ENCODE measurements around the gene ATAT1. TPM values are rescaled to one million over a fixed set of nuclear protein-coding genes. Genes with fewer than 3 reads are reported as not detected.
A peak's percentile ranks its signal among the peaks of the same experiment; 100 is the strongest.

Gene ATAT1
- total and polyA plus RNA-seq, 2 experiments from 2014 or later: 12.8 to 23.0 TPM

GRCh38 chr6:30599625-30600324, 26.9 kb upstream of the ATAT1 start:
- Mint-ChIP-seq H3K4me1 (no peaks in the 10 kb centered on the region; the same call in 2 of the 3 replicates), H3K4me3 (no peak overlapping the region), H3K36me3 (ENCODE audit: low read depth) (peaks cover 65% of the 10 kb centered on the region), H3K9me3 (no peaks in the 10 kb centered on the region), H3K27me3 (ENCODE audit: insufficient read depth, low read depth, poor library complexity) (peaks cover 10% of the 10 kb centered on the region), H3K27ac (no peak overlapping the region)
- TF ChIP-seq JUNB (IDR thresholded peaks at IDR 0.05; ENCODE audit: unreplicated experiment) (no peak), POLR2AphosphoS5 (IDR thresholded peaks at IDR 0.05; ENCODE audit: low read depth) (0 out of 2 replicates have a peak, but pooled peaks have one; percentile 16), STAT1 (IDR thresholded peaks at IDR 0.05; ENCODE audit: unreplicated experiment) (no peak)
- ATAC-seq: no peak
- H2AFZ ChIP-seq: no peak overlapping the region
- H3K4me3 ChIP-seq: no peak overlapping the region
- H3K4me2 ChIP-seq: no peak overlapping the region
- no peaks in the 10 kb centered on the region for H3K9me2 ChIP-seq (ENCODE audit: insufficient read depth)
- no peak for DNase-seq (ENCODE audit: low spot score)
- peaks cover 15% of the 10 kb centered on the region for H4K20me1 ChIP-seq (replicated peaks; ENCODE audit: insufficient read depth)
- no peaks in the 10 kb centered on the region for H3K4me1 ChIP-seq (ENCODE audit: insufficient read depth)
- no peaks in the 10 kb centered on the region for H3K27me3 ChIP-seq (ENCODE audit: insufficient read depth)
- H3F3A ChIP-seq (replicated peaks; ENCODE audit: low read depth): peaks cover 69% of the 10 kb centered on the region
- no peaks in the 10 kb centered on the region for H3K79me2 ChIP-seq (replicated peaks; ENCODE audit: insufficient read depth)
- H3K27ac ChIP-seq (ENCODE audit: low read depth): 0 out of 2 replicates have a peak overlapping the region, but pooled peaks have one; percentile 45
- H3K36me3 ChIP-seq (ENCODE audit: insufficient read depth): peaks cover 30% of the 10 kb centered on the region

- Mint-ChIP-seq H3K27ac (no peak overlapping the region), H3K36me3 (ENCODE audit: low read depth) (peaks cover 68% of the 10 kb centered on the region), H3K9me3 (no peaks in the 10 kb centered on the region), H3K4me1 (no peaks in the 10 kb centered on the region; the same call in 2 of the 3 replicates), H3K27me3 (ENCODE audit: insufficient read depth, low read depth, poor library complexity) (peaks cover 10% of the 10 kb centered on the region), H3K4me3 (no peak overlapping the region; the same call in 2 of the 3 replicates)
- H3F3A ChIP-seq (replicated peaks; ENCODE audit: low read depth): peaks cover 70% of the 10 kb centered on the region
- no peaks in the 10 kb centered on the region for H3K79me2 ChIP-seq (replicated peaks; ENCODE audit: insufficient read depth)
- H3K4me2 ChIP-seq: no peak overlapping the region
- ATAC-seq (no peak), DNase-seq (ENCODE audit: low spot score) (no peak)
- peaks cover 22% of the 10 kb centered on the region for H4K20me1 ChIP-seq (replicated peaks; ENCODE audit: insufficient read depth)
- peaks cover 37% of the 10 kb centered on the region for H3K36me3 ChIP-seq (ENCODE audit: insufficient read depth)
- no peaks in the 10 kb centered on the region for H3K4me1 ChIP-seq (ENCODE audit: insufficient read depth)
- H2AFZ ChIP-seq: no peak overlapping the region
- H3K27me3 ChIP-seq (ENCODE audit: insufficient read depth): no peaks in the 10 kb centered on the region
- no peak overlapping the region for H3K4me3 ChIP-seq
- no peaks in the 10 kb centered on the region for H3K9me2 ChIP-seq (ENCODE audit: insufficient read depth)
- H3K27ac ChIP-seq (ENCODE audit: low read depth): 0 out of 2 replicates have a peak overlapping the region, but pooled peaks have one; percentile 55
- no peak for TF ChIP-seq JUNB (IDR thresholded peaks at IDR 0.05; ENCODE audit: unreplicated experiment)
- no peak for TF ChIP-seq POLR2AphosphoS5 (IDR thresholded peaks at IDR 0.05; ENCODE audit: low read depth)
- no peak for TF ChIP-seq CREB1 (CRISPR knock-in tag; IDR thresholded peaks at IDR 0.05; ENCODE audit: low read depth)
- no peak for TF ChIP-seq ETS1 (IDR thresholded peaks at IDR 0.05)
- TF ChIP-seq ZNF462 (CRISPR knock-in tag; IDR thresholded peaks at IDR 0.05): no peak
- TF ChIP-seq NANOG (IDR thresholded peaks at IDR 0.05; ENCODE audit: borderline replicate concordance): no peak
- no peak for TF ChIP-seq REST (IDR thresholded peaks at IDR 0.05; ENCODE audit: unreplicated experiment)
- no peak for TF ChIP-seq EZH2phosphoT487 (IDR thresholded peaks at IDR 0.05; ENCODE audit: unreplicated experiment)
- TF ChIP-seq ZNF331 (CRISPR knock-in tag; IDR thresholded peaks at IDR 0.05; ENCODE audit: low read depth): no peak
- TF ChIP-seq STAT1 (IDR thresholded peaks at IDR 0.05; ENCODE audit: unreplicated experiment): no peak
Measured at GRCh38 chr6:30600451-30600961, 26.2 kb upstream of the ATAT1 start.
